ENCODE results near the gene INTS1.
"Not testable (repeated sequence)": the region's sequence is repeated elsewhere in the genome, so short reads cannot be mapped to it uniquely, and the experiment has no call there.

The INTS1 gene

DNA sequence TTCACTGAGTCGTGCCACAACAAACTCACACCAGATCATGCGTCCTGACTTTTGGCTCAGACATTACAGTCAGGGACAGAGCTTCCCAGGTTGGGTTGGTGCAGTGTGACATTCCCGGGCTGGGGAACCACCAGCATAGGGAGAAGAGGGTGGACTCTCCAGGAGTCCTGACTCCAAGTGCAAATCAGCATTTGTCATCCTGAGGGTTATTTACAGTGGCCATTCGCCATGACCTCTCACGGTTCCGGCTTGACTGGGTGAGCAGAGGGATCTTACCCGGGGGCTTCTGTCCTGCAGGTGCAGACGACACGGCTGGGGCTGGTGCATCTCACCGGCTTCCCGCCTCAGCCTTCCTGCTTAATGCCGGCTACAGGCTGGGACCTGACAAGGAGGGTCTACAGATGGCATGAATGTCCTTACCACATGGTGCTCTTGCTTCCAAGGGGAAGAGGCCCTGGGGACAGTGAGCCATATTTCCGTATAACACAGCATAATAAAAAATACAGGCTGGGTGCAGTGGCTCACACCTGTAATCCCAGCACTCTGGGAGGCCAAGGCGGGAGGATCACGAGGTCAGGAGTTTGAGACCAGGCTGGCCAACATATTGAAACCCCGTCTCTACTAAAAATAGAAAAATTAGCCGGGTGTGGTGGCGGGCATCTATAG, 12.5 kb upstream of the INTS1 start:
- no peak for DNase-seq (ENCODE audit: low read depth)
- TF ChIP-seq CTCF (conservative IDR thresholded peaks at IDR 0.05; ENCODE audit: control insufficient read depth, insufficient read depth, low read depth, low read length), result no peak
- no peak overlapping the region for H3K4me3 ChIP-seq (ENCODE audit: control insufficient read depth, low read depth, low read length)

- not testable (repeated sequence) for DNase-seq (ENCODE audit: low read depth); H3K4me3 ChIP-seq (ENCODE audit: control insufficient read depth, low read depth, low read length)
Observed at GRCh38 chr7:1515509-1515967, 11.3 kb upstream of the INTS1 start.

- DNase-seq (ENCODE audit: low read depth), result no peak
- TF ChIP-seq CTCF (conservative IDR thresholded peaks at IDR 0.05; ENCODE audit: control insufficient read depth, insufficient read depth, low read depth, low read length), result no peak
- no peak overlapping the region for H3K4me3 ChIP-seq (ENCODE audit: control insufficient read depth, low read depth, low read length)
Observed at GRCh38 chr7:1514995-1515401, 10.8 kb upstream of the INTS1 start.

- no peak overlapping the region for H3K4me3 ChIP-seq (ENCODE audit: control insufficient read depth, low read depth, low read length)
- DNase-seq (ENCODE audit: low read depth), result no peak
- TF ChIP-seq CTCF (conservative IDR thresholded peaks at IDR 0.05; ENCODE audit: control insufficient read depth, insufficient read depth, low read depth, low read length), result no peak
Observed at GRCh38 chr7:1514407-1514806, 10.2 kb upstream of the INTS1 start.

DNA sequence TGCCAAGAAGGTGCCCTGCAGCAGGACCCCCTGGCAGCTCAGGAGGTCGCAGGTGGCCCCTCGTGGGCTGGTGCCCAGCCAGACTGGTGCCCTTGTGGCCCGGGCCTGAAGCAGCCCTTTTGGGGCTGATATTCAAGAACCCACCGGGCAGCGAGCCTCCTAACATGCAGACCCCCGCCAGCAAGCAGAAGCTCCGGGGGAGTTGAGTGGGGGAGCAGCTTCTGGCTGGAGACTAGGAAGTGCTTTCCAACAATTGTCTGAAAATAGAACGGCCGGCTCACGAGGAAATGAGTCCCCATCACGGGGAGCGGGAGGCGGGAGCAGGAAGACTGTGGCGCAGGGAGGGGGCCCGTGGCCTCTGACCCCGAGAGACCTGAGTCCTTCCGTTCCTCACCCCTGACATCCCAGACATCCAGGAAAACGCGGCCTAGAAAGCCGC, 9.5 kb upstream of the INTS1 start:
- DNase-seq (ENCODE audit: low read depth), result no peak
- no peak for TF ChIP-seq CTCF (conservative IDR thresholded peaks at IDR 0.05; ENCODE audit: control insufficient read depth, insufficient read depth, low read depth, low read length)
- H3K4me3 ChIP-seq (ENCODE audit: control insufficient read depth, low read depth, low read length), result no peak overlapping the region

GRCh38 chr7:1512781-1513656, 8.8 kb upstream of the INTS1 start:
- TF ChIP-seq CTCF (conservative IDR thresholded peaks at IDR 0.05; ENCODE audit: control insufficient read depth, insufficient read depth, low read depth, low read length), result no peak
- no peak overlapping the region for H3K4me3 ChIP-seq (ENCODE audit: control insufficient read depth, low read depth, low read length)
- DNase-seq (ENCODE audit: low read depth), result peak; percentile 41
